PC-9 (cell line): ENCODE results near the gene FPGS. TPM values are rescaled to one million over a fixed set of nuclear protein-coding genes. Genes with fewer than 3 reads are reported as not detected.
A peak's percentile ranks its signal among the peaks of the same experiment; 100 is the strongest.
"Not testable (repeated sequence)": the region's sequence is repeated elsewhere in the genome, so short reads cannot be mapped to it uniquely, and the experiment has no call there.

Experiments
- BruUV-seq: library from RNA; stranded (reverse); fragments of 400-500 nt; replicated peaks from 2 replicates; lab custom pipeline; 2021; lab: Mats Ljungman, UMichigan
- CTCF ChIA-PET: fragments of 300-600 bp; sonication (Branson Sonifier 250); formaldehyde crosslinking; loops from one replicate; lab custom pipeline; 2022; ENCODE audit warnings: antibody characterized with exemption; lab: Charles Lee
- POLR2A ChIA-PET: fragments of 300-600 bp; sonication (Branson Sonifier 250); formaldehyde crosslinking; loops from one replicate; lab custom pipeline; 2022; ENCODE audit warnings: antibody characterized with exemption; ENCODE audit not compliant: unreplicated experiment; lab: Charles Lee
- DNase-seq, 2 experiments: peaks; one replicate each; pipeline versions ENCODE4 v3.0.0 to v3.0.0-alpha.2; 2015 to 2022; ENCODE audit warnings: mixed read lengths in 1 of 2
- H2AFZ ChIP-seq: fragments of 200-600 bp; sonication (generic); 2 replicates; pipeline ENCODE4 v1.8.1; 2017; ENCODE audit warnings: antibody characterized with exemption
- H3F3A ChIP-seq: fragments of 200-600 bp; sonication (generic); 2 replicates; pipeline ENCODE4 v1.8.1; 2017; ENCODE audit warnings: antibody characterized with exemption, mild to moderate bottlenecking, low read depth; ENCODE audit not compliant: insufficient read depth
- H3K27ac ChIP-seq: fragments of 200-600 bp; sonication (generic); 2 replicates; pipeline ENCODE4 v1.6.1; 2016; ENCODE audit warnings: mixed run types
- H3K27me3 ChIP-seq: fragments of 200-600 bp; sonication (generic); 2 replicates; pipeline ENCODE4 v1.6.1; 2016; ENCODE audit warnings: low read depth, mixed run types; ENCODE audit not compliant: insufficient read depth
- H3K36me3 ChIP-seq: fragments of 200-600 bp; sonication (generic); 2 replicates; pipeline ENCODE4 v1.6.1; 2016; ENCODE audit warnings: low read depth, mixed run types
- H3K4me1 ChIP-seq: fragments of 200-600 bp; sonication (generic); replicated peaks from 2 replicates; pipeline ENCODE4 v1.6.1; 2016; ENCODE audit warnings: mixed run types; ENCODE audit not compliant: insufficient read depth
- H3K4me2 ChIP-seq: fragments of 200-600 bp; sonication (generic); 2 replicates; pipeline ENCODE4 v1.6.1; 2017; ENCODE audit warnings: mixed run types
- H3K4me3 ChIP-seq: fragments of 200-600 bp; sonication (generic); 2 replicates; pipeline ENCODE4 v1.6.1; 2016; ENCODE audit warnings: mixed run types
- H3K79me2 ChIP-seq: fragments of 200-600 bp; sonication (generic); 2 replicates; pipeline ENCODE4 v1.6.1; 2017; ENCODE audit warnings: low read depth, mixed run types
- H3K9me2 ChIP-seq: fragments of 200-600 bp; sonication (generic); 2 replicates; pipeline ENCODE4 v1.8.1; 2017; ENCODE audit warnings: mild to moderate bottlenecking; ENCODE audit not compliant: insufficient read depth
- H3K9me3 ChIP-seq: fragments of 200-600 bp; sonication (generic); 2 replicates; pipeline ENCODE4 v1.8.1; 2016; ENCODE audit warnings: low read depth; ENCODE audit not compliant: insufficient read depth
- H4K20me1 ChIP-seq: fragments of 200-600 bp; sonication (generic); 2 replicates; pipeline ENCODE4 v1.8.1; 2017; ENCODE audit not compliant: insufficient read depth
- CTCF ChIP-seq: fragments of 200-600 bp; sonication (generic); conservative IDR thresholded peaks from 2 replicates; pipeline ENCODE4 v1.6.1; 2017; ENCODE audit warnings: mixed run types, antibody characterized with exemption, mild to moderate bottlenecking, moderate library complexity
- EZH2 ChIP-seq: fragments of 200-600 bp; sonication (generic); IDR thresholded peaks from 2 replicates; pipeline ENCODE4 v1.8.0; 2017; ENCODE audit warnings: antibody characterized with exemption, low read depth
- intact Hi-C: fragments of 100-400 bp; cut with micrococcal nuclease; formaldehyde crosslinking; loops from one replicate; pipeline ENCODE4 v1.10.0; 2022; ENCODE audit not compliant: unreplicated experiment
- total RNA-seq: library from RNA; stranded (reverse); gene quantifications from 2 replicates; pipeline ENCODE4 v1.2.3, GENCODE V29; 2021

FPGS gene
- total RNA-seq, 1 experiment from 2014 or later = 152 TPM

- H3F3A ChIP-seq = peaks cover 5% of the 10 kb centered on the region; the same call in 1 of the 2 replicates
- no peaks in the 10 kb centered on the region for H3K27me3 ChIP-seq
- H3K27ac ChIP-seq = no peak overlapping the region
- no TSS peak for BruUV-seq
- H3K9me2 ChIP-seq = no peaks in the 10 kb centered on the region
- 0 out of 2 replicates have a peak, but pooled peaks cover under 1% of the 10 kb centered on the region for H3K4me1 ChIP-seq
- no peaks in the 10 kb centered on the region for H4K20me1 ChIP-seq
- H3K4me3 ChIP-seq = no peak overlapping the region
- no peak overlapping the region for H3K4me2 ChIP-seq
- TF ChIP-seq CTCF (no peak), EZH2 (no peak)
- POLR2A ChIA-PET = no interaction called here
- H2AFZ ChIP-seq = no peak overlapping the region
- H3K9me3 ChIP-seq = peaks cover 15% of the 10 kb centered on the region
- peak in 1 of 2 experiments; percentile 29 for DNase-seq
- H3K79me2 ChIP-seq = no peaks in the 10 kb centered on the region
- intact Hi-C loops = no loop called here
- peaks cover 5% of the 10 kb centered on the region; the same call in 1 of the 2 replicates for H3K36me3 ChIP-seq
- CTCF ChIA-PET = no interaction called here
Measured at GRCh38 chr9:127844821-127845359, 42.2 kb downstream of the FPGS start.

GRCh38 chr9:127845619-127846018 is 42.9 kb downstream of the FPGS start:
- H3K79me2 ChIP-seq, H3K27ac ChIP-seq: not testable (repeated sequence)

GRCh38 chr9:127846443-127847177 is 43.9 kb downstream of the FPGS start:
- TF ChIP-seq CTCF (no peak), EZH2 (no peak)
- H3K79me2 ChIP-seq = no peaks in the 10 kb centered on the region
- ChIA-PET POLR2A (interaction anchor here (0.5 kb wide), 1 partner anchor 54 kb away, joined by 4 read pairs; no protein-coding TSS in a partner anchor), CTCF (no interaction called here)
- 0 out of 2 replicates have a peak, but pooled peaks cover 4% of the 10 kb centered on the region for H3F3A ChIP-seq
- peaks cover 5% of the 10 kb centered on the region; the same call in 1 of the 2 replicates for H3K36me3 ChIP-seq
- H3K27ac ChIP-seq = no peak overlapping the region
- no TSS peak for BruUV-seq
- no peaks in the 10 kb centered on the region for H3K27me3 ChIP-seq
- no peaks in the 10 kb centered on the region for H3K4me1 ChIP-seq
- no peak overlapping the region for H2AFZ ChIP-seq
- DNase-seq = no peak
- no peak overlapping the region for H3K4me3 ChIP-seq
- H3K9me3 ChIP-seq = peaks cover 18% of the 10 kb centered on the region
- H4K20me1 ChIP-seq = no peaks in the 10 kb centered on the region
- intact Hi-C loops = no loop called here
- H3K4me2 ChIP-seq = no peak overlapping the region
- H3K9me2 ChIP-seq = no peaks in the 10 kb centered on the region

More at GRCh38 chr9:127845619-127846018, 42.9 kb downstream of the FPGS start:
- H4K20me1 ChIP-seq, H3F3A ChIP-seq, H2AFZ ChIP-seq, H3K4me3 ChIP-seq, CTCF ChIA-PET, intact Hi-C loops, H3K4me1 ChIP-seq, H3K27me3 ChIP-seq, BruUV-seq, DNase-seq, H3K9me2 ChIP-seq, H3K4me2 ChIP-seq, POLR2A ChIA-PET, H3K36me3 ChIP-seq: not testable (repeated sequence)
- H3K9me3 ChIP-seq = peaks cover 18% of the 10 kb centered on the region
